ENCODE data around the gene SCN3B.

Gene SCN3B

DNA sequence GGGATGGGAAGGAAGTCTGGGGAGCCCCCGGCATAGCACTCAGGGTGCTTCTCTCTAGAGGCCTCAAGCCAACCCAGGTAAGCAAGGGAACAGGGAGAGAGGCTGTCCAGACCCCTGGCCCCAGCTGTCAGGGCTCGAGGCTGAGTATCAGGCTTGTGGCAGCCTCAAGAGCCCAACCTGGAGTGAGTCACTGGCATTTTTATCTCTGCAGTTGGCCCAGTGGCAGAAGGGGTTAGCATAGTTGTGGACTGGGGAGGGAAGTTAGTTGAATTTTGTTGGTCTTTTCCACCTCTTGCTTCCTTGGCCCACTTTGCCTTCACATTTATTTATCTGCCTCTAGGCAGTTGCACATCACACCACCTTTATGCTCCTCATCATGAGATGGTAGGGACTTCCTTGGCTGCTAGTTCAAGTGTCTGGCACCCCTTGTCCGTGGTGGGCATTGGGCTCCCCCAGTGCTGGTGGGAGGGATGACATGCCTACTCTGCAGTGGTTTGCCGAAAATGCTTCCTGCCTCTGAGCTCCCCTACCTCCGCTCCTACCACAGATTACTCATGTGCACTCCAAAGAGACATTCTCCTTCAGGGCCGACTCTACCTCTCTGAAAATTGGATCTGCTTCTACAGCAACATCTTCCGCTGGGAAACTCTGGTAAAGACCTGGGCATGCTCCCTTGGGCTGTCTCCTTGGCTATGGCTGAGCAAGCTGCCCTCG lies 60.1 kb downstream of the SCN3B start:
- DNase-seq, result peak; percentile 69

- no peak for DNase-seq
Measured at GRCh38 chr11:123593570-123593969, 60.9 kb downstream of the SCN3B start.

DNA sequence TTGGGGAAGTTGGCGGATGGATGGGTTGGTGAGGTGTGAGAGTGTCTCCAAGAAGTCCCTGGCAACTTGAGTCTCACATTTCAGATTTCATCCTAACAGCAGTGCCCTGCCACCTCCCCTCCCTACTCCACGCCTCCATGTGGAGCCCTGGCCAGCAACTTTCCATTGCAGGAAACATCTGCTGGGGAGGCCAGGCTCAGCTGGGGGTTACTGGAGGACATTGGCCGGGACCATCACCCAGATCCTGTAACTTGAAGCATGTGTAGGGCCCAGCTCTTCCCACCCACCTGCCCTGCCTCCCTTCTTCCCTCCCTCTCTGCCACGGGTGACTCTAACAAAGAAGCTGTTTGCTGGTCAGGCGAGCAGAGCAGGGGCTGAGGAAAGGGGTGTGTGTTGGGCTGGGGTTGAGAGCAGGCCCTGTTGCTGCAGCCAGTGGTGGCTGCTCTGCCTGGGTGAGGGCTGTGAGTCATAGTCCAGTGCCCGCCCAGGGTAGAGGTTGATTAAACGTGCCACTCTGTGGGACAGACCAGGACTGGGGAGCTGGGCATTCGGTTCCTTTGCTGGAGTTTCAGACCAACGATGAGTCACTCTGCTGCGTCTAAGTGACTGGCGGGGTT lies 64.0 kb downstream of the SCN3B start:
- DNase-seq, result no peak

GRCh38 chr11:123588864-123589262 lies 65.6 kb downstream of the SCN3B start:
- no peak for DNase-seq

- DNase-seq, result no peak
Measured at GRCh38 chr11:123588117-123588863, 66.1 kb downstream of the SCN3B start.

GRCh38 chr11:123587559-123587958 lies 66.9 kb downstream of the SCN3B start:
- no peak for DNase-seq

GRCh38 chr11:123587044-123587443 lies 67.4 kb downstream of the SCN3B start:
- peak; percentile 63 for DNase-seq

- peak; percentile 61 for DNase-seq
Measured at GRCh38 chr11:123586568-123586967, 67.9 kb downstream of the SCN3B start.

DNA sequence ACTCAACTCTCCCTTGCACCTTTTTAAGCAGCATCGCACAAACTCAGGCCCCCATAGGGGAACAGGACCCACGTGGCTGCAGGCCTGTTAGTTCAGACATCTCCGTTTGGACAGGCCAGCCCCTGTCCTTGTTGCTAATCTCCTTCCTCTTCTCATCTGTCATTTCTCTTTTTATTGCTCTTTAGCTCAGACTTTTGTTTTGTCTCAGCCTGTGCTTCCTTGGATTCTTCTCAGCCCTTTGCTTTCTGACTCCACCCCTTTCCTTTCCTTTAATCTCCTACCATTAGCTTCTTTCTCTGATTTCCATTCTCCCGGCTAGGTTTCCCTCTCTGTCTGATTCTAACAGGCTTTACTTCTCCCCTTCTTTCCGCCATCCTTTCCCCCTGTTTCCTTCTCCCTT lies 68.7 kb downstream of the SCN3B start:
- DNase-seq, result no peak

GRCh38 chr11:123585206-123585605 lies 69.2 kb downstream of the SCN3B start:
- no peak for DNase-seq

DNA sequence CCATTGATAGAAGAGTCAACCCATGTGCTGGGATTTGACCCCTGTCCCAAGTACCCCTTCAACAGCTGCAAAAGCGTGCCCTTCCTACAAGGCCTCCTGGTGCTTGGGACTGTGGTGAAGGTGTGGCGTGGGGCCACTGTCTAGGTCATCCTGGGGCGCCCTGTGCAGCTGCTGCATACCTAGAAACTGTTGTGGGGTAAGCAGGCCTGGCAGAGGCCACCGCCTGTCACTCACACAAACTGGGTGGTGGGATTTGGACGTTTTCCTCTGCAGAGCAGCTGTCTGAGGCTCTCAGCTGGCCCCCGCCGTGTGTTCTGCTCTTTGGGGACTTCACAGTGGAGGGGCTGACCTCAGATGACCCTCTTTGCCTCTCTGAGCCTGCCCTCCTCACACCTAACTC lies 69.7 kb downstream of the SCN3B start:
- no peak for DNase-seq

DNA sequence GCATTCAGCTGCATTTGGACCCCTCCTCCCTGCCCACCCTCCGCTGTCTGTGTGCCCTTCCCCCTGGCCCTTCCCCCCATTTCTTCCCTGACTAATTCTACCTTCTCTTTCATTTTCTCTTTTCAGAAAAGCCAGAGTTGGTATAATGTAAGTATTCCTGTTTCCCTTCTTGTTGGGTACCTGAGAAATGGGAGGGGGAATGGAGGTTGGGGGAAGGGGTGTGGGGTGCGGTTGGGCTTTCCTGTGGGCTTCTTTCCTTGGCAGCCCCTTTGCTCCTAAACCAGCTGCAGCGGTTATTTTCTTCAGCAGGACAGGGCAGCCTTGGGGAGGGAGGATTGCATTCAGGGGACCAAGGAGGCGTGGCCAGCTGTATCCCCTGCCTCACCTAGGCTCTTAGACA lies 70.2 kb downstream of the SCN3B start:
- DNase-seq, result no peak

GRCh38 chr11:123582992-123583504 lies 71.4 kb downstream of the SCN3B start:
- no peak for DNase-seq

DNA sequence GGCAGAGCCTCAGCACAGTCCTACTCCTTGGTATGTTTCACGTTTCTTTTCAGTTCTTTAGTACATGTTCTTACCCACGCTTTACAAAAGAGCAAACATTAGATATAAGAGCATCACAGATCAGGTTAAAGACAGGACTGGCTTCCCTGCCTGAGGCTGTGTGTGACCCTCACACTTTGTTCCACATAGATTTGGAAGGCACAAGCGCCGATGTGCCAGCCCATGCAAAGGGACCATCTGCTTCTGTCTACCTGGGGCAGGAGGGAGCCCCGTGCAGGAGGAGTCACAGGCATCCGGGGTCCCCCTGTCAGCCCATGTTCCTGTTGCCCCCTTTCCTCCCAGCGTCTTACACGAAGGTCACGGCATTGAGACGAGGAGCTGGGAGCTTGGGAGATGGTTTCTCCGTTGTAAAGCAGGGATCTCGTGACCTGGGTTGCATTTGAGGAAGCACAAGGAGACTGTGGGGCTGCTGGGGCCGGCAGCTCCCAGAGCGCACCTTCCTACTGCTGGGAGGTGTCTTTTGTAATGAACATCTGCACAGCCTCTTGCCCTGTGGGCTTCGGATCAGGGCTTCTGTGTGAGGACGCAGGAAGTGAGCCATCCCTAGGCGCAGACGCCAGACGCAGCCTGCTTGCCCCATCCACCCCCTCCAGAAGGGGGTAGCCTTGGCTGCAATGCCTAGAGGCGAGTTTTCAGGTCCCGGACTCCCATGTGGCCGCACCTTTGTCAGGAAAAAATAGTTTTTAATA lies 72.6 kb downstream of the SCN3B start:
- DNase-seq, result no peak

DNA sequence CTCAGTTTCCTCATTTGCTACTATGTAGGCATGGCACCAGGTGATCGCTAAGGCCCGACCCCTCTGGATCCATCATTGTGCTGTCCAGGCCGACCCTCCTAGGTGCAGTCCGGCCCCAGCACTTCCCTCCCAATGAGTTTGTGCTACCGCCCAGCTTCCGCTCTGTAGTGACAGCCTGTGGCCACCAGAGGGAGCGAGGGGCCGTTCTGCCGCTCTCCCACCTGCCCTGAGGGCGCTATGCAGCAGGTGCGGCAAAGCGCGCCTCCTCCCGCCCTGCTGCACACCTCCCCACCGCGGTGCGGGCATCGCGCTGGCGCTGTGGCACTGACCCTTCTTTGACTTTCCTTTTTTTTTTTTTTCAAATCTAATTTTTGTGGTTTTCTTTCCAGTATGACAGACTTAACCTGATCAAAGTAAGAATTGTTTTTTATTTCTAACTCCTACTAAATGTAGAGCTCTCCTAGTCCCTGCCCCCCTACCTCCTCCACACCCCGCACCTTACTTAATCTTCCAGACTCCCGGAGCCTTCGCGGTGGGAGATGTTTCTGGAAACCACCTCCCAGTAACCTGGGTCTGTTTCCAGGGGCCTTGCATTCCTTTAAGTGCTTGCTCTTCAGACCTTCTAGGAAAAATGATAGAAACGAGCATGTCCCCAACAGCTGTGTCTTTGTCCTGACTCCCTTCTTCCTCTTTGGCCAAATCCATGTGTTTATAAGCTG lies 73.7 kb downstream of the SCN3B start:
- peak; percentile 87 for DNase-seq

- no peak for DNase-seq
Measured at GRCh38 chr11:123580137-123580536, 74.3 kb downstream of the SCN3B start.

GRCh38 chr11:123579482-123579812 lies 75.0 kb downstream of the SCN3B start:
- no peak for DNase-seq

Data from islet precursor cell (in vitro differentiated cells).